ENCODE results near the gene SULF2. TPM values are rescaled to one million over a fixed set of nuclear protein-coding genes. Genes with fewer than 3 reads are reported as not detected.
A peak's percentile ranks its signal among the peaks of the same experiment; 100 is the strongest.

SULF2 gene
- total RNA-seq, 1 donor from 2014 or later, result 97.8 TPM

DNA sequence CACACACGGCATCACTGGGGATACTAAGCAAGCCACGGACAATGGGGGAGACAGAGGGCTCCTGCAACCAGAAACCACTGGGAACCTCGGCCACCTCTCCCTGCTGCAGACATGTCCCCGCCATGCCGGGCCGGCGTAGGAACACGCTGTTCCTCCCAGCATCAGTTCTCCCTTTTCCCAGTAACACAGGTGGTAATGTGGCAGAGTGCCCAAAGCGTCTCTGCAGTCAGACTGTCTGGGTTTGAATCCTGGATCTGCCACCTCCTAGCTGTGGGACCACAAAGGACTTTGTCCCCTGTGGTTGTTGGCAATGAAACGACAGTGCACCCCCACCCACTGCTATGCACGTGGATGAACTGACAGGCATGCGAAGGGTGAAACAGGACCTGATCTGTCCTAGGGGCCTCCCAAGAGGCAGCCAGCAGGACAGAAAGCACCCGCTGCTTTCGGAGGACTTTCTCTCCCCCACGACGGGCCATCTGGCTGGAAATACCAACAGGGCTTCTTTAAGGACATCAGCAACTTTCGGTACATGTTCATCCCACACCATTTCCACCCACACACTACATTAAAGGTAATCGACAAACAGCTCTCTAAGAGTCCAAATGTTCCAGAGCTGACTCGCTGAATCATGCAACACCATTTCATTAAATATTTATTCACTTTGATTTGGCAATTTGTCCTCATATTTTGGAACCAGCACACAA, 74.1 kb downstream of the SULF2 start:
- Mint-ChIP-seq H3K27me3 (ENCODE audit: unreplicated experiment) (no peaks in the 10 kb centered on the region), H3K27ac (ENCODE audit: unreplicated experiment) (no peak overlapping the region), H3K4me3 (ENCODE audit: unreplicated experiment) (peak overlapping the region; percentile 12), H3K4me1 (ENCODE audit: low read depth, unreplicated experiment) (peaks cover 22% of the 10 kb centered on the region), H3K36me3 (ENCODE audit: unreplicated experiment) (peaks cover 9% of the 10 kb centered on the region), H3K9me3 (ENCODE audit: unreplicated experiment) (no peaks in the 10 kb centered on the region)
- TF ChIP-seq, protein P1, sequence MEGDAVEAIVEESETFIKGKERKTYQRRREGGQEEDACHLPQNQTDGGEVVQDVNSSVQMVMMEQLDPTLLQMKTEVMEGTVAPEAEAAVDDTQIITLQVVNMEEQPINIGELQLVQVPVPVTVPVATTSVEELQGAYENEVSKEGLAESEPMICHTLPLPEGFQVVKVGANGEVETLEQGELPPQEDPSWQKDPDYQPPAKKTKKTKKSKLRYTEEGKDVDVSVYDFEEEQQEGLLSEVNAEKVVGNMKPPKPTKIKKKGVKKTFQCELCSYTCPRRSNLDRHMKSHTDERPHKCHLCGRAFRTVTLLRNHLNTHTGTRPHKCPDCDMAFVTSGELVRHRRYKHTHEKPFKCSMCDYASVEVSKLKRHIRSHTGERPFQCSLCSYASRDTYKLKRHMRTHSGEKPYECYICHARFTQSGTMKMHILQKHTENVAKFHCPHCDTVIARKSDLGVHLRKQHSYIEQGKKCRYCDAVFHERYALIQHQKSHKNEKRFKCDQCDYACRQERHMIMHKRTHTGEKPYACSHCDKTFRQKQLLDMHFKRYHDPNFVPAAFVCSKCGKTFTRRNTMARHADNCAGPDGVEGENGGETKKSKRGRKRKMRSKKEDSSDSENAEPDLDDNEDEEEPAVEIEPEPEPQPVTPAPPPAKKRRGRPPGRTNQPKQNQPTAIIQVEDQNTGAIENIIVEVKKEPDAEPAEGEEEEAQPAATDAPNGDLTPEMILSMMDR (IDR thresholded peaks at IDR 0.05; ENCODE audit: partially characterized antibody, unreplicated experiment), result no peak
- DNase-seq, result no peak

GRCh38 chr20:47710665-47711045, 74.6 kb downstream of the SULF2 start:
- no peak overlapping the region for H3K27ac Mint-ChIP-seq (ENCODE audit: unreplicated experiment)
- no peaks in the 10 kb centered on the region for H3K27me3 Mint-ChIP-seq (ENCODE audit: unreplicated experiment)
- no peak for DNase-seq
- no peaks in the 10 kb centered on the region for H3K9me3 Mint-ChIP-seq (ENCODE audit: unreplicated experiment)
- TF ChIP-seq, protein P1 (IDR thresholded peaks at IDR 0.05; ENCODE audit: partially characterized antibody, unreplicated experiment), result no peak
- H3K4me1 Mint-ChIP-seq (ENCODE audit: low read depth, unreplicated experiment), result peaks cover 22% of the 10 kb centered on the region
- H3K36me3 Mint-ChIP-seq (ENCODE audit: unreplicated experiment), result peaks cover 5% of the 10 kb centered on the region
- H3K4me3 Mint-ChIP-seq (ENCODE audit: unreplicated experiment), result no peak overlapping the region

GRCh38 chr20:47708953-47709833, 76.1 kb downstream of the SULF2 start:
- H3K27me3 Mint-ChIP-seq (ENCODE audit: unreplicated experiment), result peaks cover 4% of the 10 kb centered on the region
- no peak overlapping the region for H3K27ac Mint-ChIP-seq (ENCODE audit: unreplicated experiment)
- H3K4me1 Mint-ChIP-seq (ENCODE audit: low read depth, unreplicated experiment), result peaks cover 22% of the 10 kb centered on the region
- peaks cover 12% of the 10 kb centered on the region for H3K36me3 Mint-ChIP-seq (ENCODE audit: unreplicated experiment)
- DNase-seq, result no peak
- no peak overlapping the region for H3K4me3 Mint-ChIP-seq (ENCODE audit: unreplicated experiment)
- H3K9me3 Mint-ChIP-seq (ENCODE audit: unreplicated experiment), result no peaks in the 10 kb centered on the region
- TF ChIP-seq, protein P1 (IDR thresholded peaks at IDR 0.05; ENCODE audit: partially characterized antibody, unreplicated experiment), result no peak

GRCh38 chr20:47708140-47708807, 77.0 kb downstream of the SULF2 start:
- Mint-ChIP-seq H3K4me1 (ENCODE audit: low read depth, unreplicated experiment) (peaks cover 22% of the 10 kb centered on the region), H3K27ac (ENCODE audit: unreplicated experiment) (no peak overlapping the region), H3K36me3 (ENCODE audit: unreplicated experiment) (peaks cover 12% of the 10 kb centered on the region), H3K9me3 (ENCODE audit: unreplicated experiment) (no peaks in the 10 kb centered on the region), H3K27me3 (ENCODE audit: unreplicated experiment) (peaks cover 4% of the 10 kb centered on the region), H3K4me3 (ENCODE audit: unreplicated experiment) (no peak overlapping the region)
- TF ChIP-seq, protein P1 (IDR thresholded peaks at IDR 0.05; ENCODE audit: partially characterized antibody, unreplicated experiment), result no peak
- no peak for DNase-seq
